ENCODE data around the gene MYRIP. TPM values are rescaled to one million over a fixed set of nuclear protein-coding genes. Genes with fewer than 3 reads are reported as not detected.
"Not testable (repeated sequence)": the region's sequence is repeated elsewhere in the genome, so short reads cannot be mapped to it uniquely, and the experiment has no call there.

The MYRIP gene
- total RNA-seq, 4 donors from 2014 or later = 1.0 to 9.6 (median 3.2) TPM

- no peak for ATAC-seq (ENCODE audit: low FRiP score)
These were observed 17.8 kb upstream of the MYRIP start for GRCh38 chr3:39791603-39792002.

GRCh38 chr3:39794880-39795279, 14.5 kb upstream of the MYRIP start:
- ATAC-seq (ENCODE audit: low FRiP score) = no peak
- no peak for DNase-seq (ENCODE audit: low spot score)
- no peak for TF ChIP-seq CTCF (IDR thresholded peaks at IDR 0.05)

More at GRCh38 chr3:39791603-39792002, 17.8 kb upstream of the MYRIP start:
- DNase-seq (ENCODE audit: low spot score) = no peak
- TF ChIP-seq CTCF (IDR thresholded peaks at IDR 0.05) = no peak

GRCh38 chr3:39801216-39801615, 8.2 kb upstream of the MYRIP start:
- no peak for DNase-seq (ENCODE audit: low spot score)
- no peak for ATAC-seq (ENCODE audit: low FRiP score)
- TF ChIP-seq CTCF (IDR thresholded peaks at IDR 0.05) = no peak

GRCh38 chr3:39802486-39802885, 6.9 kb upstream of the MYRIP start:
- DNase-seq (ENCODE audit: low spot score); ATAC-seq (ENCODE audit: low FRiP score): not testable (repeated sequence)

GRCh38 chr3:39803956-39804355, 5.5 kb upstream of the MYRIP start:
- no peak for TF ChIP-seq CTCF (IDR thresholded peaks at IDR 0.05)
- DNase-seq (ENCODE audit: low spot score) = no peak
- ATAC-seq (ENCODE audit: low FRiP score) = no peak

GRCh38 chr3:39804951-39805350, 4.5 kb upstream of the MYRIP start:
- ATAC-seq (ENCODE audit: low FRiP score) (no peak), DNase-seq (ENCODE audit: low spot score) (no peak)
- TF ChIP-seq CTCF (IDR thresholded peaks at IDR 0.05) = no peak

- no peak for ATAC-seq (ENCODE audit: low FRiP score)
- no peak for DNase-seq (ENCODE audit: low spot score)
- no peak for TF ChIP-seq CTCF (IDR thresholded peaks at IDR 0.05)
These were observed 3.8 kb upstream of the MYRIP start for GRCh38 chr3:39805650-39806049.

GRCh38 chr3:39806820-39807219, 2.6 kb upstream of the MYRIP start:
- no peak for ATAC-seq (ENCODE audit: low FRiP score)
- TF ChIP-seq CTCF (IDR thresholded peaks at IDR 0.05) = no peak
- DNase-seq (ENCODE audit: low spot score) = no peak
